8988T (cell line): ENCODE data around the gene ASIC5.

ENCODE experiments used
- DNase-seq: peaks from one replicate; pipeline ENCODE4 v3.0.0; 2011

Gene ASIC5

DNA sequence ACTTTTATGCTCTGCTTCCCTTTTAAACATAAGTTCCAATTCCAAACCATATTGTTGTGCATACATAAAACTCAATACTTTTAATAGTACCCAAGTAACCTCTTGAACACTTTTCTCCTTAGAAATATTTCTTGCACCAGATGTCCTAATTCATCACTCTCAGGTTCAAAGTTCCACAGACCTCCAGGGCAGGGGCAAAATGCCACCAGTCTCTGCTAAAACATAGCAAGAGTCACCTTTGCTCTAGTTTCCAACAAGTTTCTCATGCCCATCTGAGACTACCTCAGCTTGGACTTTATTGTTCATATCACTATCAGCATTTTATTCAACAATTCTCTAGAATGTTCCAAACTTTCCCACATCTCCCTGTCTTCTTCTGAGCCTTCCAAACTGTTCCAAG lies 13.7 kb upstream of the ASIC5 start:
- no peak for DNase-seq

DNA sequence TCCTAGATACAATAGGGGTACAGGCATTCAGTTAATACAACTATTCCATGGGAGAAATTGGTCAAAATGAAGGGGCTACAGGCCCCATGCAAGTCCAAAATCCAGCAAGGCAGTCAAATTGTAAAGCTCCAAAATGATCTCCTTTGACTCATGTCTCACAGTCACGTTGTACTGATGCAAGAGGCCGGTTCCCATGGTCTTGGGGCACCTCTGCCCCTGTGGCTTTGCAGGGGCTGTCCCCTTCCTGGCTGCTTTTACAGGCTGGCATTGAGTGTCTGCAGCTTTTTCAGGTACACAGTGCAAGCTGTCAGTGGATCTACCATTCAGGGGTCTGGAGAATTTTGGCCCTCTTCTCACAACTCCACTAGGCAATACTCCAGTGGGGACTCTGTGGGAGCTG lies 12.5 kb upstream of the ASIC5 start:
- no peak for DNase-seq

DNA sequence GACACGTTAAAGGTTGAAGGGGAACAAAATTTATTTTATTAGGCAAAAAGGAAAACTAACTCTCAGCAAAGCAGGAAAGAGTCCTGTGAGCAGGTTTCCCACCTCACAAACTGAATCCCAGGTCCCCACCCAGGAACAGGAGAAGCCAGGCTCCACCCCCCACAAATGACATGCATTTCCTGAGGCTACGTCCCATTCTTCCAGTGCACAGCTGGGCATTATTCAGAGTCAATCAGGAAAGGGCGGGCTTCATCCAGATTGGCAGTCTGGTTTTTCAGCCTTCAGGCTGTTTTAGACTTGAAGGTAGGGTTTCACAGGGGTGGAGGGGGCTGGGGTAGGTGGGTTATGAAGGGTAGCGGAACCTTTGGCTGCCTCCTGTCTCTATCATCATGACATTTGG lies 11.9 kb upstream of the ASIC5 start:
- no peak for DNase-seq

DNA sequence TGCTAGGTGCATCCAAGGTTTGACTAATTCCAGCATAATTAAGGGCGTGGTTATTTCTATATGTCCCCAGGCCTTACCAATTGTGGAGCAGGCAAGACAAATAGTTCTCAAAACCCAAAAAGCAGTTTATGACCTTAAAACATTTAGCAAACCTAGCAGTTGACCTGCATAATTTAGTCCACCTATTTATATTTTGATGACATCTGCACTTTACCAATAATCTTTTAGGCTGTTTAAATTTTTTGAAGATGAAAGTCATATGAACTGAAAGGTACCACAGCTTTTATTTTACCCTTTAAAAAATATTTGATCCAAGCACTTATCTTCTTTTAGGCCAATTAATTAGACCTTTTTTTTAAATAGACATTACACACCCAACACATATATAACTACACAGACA lies 9.8 kb upstream of the ASIC5 start:
- DNase-seq = no peak

DNA sequence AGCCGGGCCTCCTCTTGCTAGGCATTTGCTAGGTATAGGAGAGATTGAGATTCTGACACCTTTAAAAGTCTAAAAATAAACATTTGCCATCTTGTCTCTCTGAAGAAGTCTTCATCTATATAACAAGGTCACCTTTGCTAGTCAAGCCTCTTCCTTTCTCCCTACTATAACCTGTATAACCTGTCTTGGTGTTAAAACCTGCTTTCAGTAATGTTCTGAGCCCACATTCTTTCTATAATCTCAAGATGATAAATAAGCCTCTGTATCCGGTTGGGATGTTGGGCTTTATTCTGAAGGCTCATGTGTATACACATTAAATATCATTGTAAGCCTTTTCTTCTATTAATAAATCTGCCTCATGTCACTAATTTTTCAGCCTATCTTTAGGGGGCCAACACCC lies 10.2 kb downstream of the ASIC5 start:
- DNase-seq = no peak

DNA sequence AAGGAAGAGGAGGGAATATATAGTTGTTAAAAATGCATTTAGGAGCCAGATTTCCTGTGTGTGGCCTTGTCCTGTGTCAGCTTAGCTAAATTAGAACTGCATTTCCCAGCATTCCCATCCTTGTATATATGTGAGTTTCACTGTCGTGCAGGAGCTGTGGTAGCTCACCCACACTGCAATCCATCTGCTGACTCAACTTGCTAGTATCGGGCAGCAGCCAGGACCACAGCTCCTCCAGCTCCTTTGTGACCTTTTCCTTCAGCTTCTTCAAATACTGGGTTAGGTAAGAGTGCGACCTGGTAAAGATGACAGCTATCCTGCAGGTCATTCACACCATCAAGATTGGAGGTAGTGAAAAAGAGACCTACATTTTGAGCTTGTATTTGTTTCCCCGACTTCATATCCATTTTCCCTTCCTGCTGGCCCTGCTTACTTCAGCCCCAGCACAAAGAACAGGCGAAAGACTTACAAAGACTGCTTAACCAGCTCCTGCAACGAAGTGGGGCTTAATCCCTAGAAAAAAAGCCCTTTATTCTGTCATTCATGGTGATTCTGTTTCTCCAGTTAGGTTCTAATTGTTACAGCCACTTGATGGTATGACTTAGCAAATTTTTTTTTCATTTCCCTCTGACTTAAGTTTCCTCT lies 11.4 kb downstream of the ASIC5 start:
- no peak for DNase-seq

DNA sequence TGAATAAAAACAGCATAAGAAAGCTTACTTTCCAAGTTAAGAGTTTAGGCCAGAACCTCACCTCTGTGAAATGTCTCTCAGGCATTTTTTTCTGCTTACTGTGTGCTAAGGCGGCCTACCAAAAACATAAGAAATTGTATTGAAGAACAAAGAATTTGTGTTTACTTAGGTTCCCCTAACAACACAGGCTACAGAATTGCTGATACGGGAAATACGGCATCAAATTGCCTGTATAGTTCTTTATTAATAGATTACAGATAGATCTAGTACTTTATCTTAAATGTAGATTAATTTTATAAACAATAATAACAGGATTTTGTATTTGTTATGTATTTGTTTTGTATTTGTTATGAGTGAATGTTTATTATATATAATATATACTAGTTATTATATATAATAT lies 12.9 kb downstream of the ASIC5 start:
- DNase-seq = no peak

DNA sequence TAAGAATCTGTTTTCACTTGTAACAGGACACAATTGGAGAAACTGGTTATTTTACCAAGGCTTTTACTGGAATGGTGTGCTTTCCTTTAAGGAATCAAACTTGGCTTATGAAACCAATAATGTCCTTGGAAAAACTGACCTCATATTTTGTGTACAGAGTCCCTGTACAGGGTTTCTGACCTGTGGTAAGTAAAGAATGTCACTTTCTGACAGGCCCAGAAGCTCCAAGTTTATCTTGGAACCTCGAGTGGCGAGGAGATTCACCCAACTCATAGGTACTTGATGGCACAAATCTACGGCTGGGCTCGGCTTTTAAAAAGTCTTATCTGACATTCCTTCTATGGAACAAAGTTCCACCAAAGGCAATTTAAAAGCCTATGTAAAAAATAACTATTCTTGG lies 17.0 kb downstream of the ASIC5 start:
- no peak for DNase-seq

DNA sequence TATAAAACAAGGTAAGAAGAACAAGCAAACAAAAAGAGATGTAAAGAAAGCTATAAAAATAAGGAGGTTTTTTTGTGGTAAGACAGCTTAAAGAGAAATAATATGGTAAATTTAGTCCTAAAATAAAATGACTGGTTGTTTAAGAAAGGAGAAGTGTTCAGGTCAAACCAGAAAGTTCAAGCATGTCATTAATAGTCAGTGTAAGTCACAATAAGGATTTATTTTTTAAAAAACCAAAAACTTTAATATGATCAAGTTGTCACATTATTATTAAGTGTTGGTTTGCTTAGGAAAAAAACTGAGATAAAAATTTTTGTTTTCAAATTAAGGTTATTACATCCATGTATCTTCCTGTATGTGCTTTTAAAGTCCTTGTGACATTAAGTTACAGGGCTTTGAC lies 19.1 kb downstream of the ASIC5 start:
- DNase-seq = no peak

DNA sequence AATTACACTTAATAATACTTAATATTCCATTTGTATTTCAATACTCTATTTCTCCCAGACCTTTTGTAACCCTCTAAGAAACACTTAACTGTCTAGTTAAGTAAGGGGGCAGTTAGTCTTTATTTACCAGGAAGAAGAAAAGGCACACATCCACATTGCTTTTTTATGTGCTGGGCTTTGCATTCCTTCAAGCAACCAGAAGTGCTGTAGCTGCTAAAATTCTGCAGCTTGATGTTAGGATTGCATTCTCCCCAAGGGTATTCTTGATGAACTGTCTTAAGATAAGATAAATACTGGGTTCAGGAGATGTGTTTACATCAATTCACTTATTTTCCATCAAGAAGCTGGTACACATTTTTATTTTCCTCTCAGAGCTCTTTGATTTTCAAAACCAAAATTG lies 24.0 kb downstream of the ASIC5 start:
- no peak for DNase-seq

DNA sequence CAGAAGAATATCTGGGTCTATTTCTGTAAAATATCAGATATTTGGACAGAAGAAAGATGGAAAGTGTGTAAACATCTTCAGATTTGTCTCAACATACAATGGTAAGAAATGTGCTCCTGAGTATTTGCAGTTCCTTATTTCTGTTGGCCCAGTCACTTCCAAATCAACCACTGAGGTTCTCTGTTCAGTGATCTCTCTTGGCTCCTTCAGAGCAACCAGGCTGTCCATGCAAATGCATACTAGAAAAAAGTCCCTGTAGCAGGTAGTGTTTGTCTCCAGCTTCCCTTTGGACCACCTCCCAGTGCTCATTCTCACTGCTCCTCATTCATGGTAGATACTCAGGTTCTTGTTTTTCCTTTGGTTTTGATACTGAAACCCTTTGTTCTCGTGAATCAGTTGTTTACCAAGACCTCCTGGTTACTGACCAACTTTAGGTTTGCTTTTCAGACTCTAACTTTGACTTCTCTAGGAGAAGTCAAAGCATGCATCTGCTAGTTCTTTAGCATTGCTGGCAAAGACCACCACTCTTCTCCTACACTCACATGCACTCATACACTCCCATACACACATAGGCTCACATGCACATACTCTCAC lies 28.8 kb downstream of the ASIC5 start:
- no peak for DNase-seq

DNA sequence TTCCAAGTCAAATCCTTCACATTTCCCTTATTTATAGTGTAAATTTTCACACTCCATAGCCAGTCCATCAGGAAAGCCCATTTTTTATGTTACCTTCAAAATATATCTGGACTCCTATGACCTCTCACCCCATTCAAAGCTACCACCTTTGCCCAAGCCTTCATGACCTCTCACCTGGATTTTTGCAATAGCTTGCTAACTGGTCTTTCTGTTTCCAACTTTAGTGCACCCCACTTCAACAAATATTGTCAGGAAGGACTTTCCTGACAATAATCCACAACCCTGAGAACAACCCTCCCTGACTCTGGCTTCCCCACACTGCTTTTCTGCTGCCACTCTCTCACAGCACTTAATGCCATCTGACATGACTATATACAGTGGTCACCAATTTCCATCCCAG lies 33.4 kb downstream of the ASIC5 start:
- DNase-seq = no peak

DNA sequence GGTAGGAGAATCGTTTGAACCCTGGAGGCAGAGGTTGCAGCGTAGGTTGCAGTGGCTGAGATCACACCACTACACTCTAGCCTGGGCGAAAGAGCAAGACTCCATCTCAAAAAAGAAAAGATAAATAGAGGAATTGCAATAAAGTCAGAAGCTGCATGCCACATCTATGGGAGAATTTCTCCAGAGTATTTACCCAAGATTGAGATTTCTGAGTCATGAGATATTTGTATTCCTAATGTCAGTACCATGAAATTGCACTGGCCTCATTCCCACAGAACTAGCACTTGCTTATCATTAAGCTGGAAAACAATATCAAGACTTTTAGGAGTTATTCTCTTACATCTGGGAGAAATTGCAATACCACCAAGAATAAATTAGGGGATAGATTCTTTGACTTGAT lies 37.4 kb downstream of the ASIC5 start:
- DNase-seq = no peak

DNA sequence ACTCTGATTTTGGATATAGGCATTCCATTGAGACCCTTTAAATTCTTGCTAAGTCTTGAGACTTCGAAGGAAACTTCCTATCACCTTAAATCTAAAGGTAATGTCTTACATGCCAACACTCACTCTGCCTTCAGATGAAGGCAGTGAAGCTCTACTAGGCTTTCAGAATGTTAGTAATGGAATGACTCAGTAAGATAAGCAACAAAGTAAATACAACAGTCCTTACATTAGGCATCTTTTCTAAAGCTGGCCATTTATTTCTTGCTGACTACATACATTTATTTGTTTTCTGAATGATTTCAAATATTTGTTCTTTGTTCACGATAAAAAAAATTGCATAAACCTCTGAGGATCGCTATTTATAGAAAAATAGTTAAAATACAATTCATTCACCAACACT lies 43.5 kb downstream of the ASIC5 start:
- no peak for DNase-seq

DNA sequence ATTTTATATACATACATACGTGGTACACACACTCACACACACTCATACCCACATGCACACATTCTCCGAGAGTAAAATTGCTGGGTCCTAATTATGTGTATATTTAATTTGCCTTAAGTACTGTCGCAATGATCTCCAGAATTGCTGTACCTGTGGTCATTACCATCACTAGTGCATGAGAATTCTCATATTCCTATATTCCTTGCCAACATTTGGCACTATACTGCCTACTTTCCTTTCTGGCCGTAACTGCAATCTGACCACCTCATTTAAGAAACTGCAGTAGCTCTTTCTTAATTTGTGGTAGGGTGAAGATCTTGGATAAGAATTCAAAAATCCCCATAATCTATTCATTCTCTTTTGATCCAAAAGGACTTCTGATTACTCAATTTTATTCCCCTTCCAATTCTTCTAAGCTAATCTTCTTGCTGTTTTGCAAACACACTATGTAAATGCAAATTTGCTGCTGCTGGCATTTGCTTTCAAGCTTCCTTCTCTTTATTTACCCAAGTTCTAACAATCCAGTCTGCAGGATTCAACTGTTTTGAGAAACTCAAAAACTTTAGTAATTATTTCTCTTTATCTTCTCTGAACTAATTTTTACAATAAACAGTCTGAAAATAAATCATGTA lies 45.1 kb downstream of the ASIC5 start:
- DNase-seq = no peak

DNA sequence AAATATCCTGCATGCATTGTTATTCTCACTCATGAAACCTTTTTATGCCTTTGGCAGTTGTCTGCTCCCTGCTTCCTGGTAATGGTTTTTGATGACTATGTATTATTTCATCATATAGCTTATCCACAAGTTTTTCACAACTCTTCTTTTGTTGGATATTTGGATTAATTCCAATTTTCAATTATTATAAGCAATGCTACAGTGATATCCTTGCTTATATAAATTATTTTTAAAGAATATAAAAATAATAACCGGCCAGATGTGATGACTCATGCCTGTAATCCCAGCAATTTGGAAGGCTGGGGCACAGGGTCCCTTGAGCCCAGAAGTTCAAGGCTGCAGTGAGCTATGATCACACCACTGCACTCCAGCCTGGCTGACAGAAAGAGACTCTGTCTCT lies 47.0 kb downstream of the ASIC5 start:
- DNase-seq = no peak

DNA sequence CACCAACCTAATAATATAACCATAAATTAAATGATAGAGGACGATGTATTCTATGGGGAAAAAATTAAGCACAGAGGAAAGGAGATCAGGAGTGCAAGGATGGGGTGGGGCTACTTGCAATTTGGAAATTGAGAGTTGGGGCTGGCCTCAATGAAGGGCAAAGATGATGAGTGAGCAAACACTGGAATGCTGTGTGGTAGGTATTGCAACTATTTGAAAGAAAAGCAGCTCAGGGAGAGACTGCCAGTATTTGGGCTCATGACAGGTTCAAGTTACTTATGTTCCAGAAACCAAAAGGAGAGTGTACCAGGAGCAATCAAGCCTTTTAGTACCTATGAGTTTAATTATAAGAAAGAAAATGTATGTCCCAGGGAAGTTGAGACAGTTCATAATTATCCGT lies 47.4 kb downstream of the ASIC5 start:
- DNase-seq = no peak

DNA sequence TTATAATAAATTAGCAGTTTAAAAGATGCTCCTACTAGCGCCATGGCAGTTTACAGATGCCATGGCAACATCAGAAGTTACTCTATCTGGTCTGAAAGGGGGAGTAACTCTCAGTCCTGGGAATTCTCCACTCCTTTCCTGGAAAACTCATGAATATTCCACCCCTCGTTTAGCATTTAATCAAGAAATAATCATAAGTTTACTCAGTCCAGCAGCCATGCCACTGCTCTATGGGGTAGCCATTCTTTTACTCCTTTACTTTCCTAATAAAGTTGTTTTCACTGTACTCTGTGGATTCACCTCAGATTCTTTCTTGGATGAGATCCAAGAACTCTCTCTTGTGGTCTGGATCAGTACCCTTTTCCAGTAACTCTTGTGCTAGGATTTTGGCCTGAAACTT lies 55.0 kb downstream of the ASIC5 start:
- DNase-seq = no peak

DNA sequence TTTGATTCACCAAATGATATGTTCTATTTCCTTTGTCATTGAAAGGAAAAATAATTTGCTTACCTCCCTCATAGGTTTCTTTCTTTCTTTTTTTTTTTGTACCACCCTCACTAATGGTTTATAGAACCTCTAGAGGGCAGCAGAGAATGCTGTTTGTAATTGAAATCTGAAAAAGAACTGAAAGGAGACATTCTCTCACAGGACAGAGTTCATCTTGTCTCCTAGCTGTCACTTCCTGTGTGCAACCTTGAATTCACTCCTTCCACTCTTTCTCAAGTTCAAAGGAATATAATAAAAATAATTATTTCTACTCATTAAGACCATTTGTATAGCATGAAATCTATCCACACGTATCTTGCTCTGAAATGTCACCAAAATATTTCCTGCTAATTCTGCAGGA lies 56.2 kb downstream of the ASIC5 start:
- no peak for DNase-seq

DNA sequence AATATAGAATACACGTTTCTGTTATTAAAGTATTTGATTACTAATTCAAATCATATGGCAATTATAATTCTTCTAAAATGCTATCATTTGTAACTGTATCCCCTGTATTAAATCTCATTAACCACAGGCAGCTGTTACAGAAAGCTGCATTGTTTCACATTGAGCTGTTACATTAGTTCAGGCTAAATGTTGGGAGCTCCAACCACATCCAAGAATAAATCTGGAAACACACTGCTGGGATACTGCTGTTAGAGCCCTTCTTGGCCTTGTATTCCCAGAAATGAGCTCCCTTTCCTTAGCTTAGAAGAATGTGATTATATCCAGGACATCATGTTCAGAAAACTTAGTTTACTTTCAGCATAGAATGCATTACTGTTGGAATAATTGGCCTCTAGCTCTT lies 59.1 kb downstream of the ASIC5 start:
- DNase-seq = no peak

DNA sequence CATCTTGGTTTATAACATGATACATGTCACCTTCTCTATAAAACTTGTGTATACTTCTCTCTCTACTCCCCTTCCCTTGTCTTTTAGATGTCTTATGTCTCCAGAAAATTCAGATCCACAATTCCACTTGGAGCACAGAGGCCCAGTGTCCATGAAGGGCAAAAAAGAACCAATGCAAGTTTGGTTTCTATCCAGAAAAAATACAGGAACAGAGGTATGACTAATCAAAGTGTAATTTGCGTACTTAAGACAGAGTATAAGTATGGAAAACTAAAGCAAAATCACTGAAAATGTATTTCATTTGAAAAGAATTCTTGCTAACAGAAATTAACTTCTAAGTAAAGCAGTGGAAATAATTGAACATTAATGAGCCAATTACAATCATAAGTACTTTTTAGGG lies 61.1 kb downstream of the ASIC5 start:
- no peak for DNase-seq

DNA sequence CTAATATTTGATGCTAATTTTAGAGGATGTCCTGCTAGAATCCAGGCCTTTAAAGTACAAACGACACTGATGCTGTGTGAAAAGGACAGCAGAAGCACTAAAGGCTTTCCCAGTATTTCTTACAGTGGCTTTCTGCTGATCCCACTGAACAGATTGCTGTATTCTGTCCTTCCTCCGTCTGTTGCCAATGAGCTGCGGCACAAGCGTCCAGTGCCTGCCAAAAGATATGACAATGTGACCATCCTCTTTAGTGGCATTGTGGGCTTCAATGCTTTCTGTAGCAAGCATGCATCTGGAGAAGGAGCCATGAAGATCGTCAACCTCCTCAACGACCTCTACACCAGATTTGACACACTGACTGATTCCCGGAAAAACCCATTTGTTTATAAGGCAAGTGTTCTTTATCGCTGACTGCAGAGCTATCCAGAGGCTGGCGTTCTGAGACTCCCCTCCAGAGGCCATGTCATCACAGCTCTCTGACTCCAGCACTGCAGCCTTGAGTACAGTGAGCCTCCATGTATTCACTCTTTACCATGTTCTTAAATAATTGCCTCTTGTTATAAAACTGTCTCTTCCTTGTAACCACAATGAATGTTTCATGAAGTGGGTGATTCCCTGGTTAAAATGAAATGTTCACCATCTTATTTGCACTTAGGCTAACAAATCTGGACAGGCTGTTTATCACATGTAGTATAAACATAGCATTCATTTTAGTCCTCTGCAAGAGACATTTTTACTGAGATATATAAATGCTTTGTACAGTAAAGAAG lies 63.7 kb downstream of the ASIC5 start:
- DNase-seq = no peak

DNA sequence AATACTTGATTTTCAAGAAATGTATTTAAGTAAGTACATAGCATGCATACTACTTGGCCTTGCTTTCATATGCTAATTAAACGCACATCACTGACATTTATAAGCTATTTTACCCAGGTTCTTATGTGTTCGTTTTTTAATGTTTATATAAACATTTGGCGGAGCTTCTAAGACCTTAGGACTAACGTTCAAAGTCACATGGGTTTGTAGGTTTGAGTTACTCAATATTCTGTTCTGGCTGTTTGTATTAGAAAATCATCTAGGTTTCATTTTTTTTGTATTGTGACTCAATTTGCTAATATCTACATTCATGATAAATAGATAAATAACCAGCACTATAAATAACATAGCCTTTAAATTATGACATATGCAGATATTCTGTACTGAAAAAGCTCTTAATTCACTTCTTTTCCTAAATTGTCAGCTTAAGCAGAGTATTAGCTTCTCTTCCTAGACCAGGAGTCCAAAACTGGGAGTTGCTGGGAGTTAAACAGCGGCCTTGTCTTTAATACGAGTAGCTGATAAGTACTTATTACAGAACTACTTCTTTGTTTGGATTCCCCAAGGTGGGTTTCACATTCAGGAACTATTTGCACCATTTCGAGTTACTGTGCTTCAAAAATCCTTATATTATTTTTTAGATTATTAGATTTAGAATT lies 65.3 kb downstream of the ASIC5 start:
- no peak for DNase-seq

DNA sequence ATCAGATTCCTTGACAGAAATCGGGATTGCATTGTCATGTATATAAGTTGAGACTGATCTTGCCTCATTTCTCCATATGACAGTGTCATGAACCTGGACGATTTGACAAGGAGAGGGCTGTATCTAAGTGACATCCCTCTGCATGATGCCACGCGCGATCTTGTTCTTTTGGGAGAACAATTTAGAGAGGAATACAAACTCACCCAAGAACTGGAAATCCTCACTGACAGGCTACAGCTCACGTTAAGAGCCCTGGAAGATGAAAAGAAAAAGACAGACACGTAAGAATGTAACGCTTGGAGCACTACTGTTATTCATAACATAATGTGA lies 66.3 kb downstream of the ASIC5 start:
- DNase-seq = no peak
